Measurements from ENCODE around the gene NOC2L.

The NOC2L gene

DNA sequence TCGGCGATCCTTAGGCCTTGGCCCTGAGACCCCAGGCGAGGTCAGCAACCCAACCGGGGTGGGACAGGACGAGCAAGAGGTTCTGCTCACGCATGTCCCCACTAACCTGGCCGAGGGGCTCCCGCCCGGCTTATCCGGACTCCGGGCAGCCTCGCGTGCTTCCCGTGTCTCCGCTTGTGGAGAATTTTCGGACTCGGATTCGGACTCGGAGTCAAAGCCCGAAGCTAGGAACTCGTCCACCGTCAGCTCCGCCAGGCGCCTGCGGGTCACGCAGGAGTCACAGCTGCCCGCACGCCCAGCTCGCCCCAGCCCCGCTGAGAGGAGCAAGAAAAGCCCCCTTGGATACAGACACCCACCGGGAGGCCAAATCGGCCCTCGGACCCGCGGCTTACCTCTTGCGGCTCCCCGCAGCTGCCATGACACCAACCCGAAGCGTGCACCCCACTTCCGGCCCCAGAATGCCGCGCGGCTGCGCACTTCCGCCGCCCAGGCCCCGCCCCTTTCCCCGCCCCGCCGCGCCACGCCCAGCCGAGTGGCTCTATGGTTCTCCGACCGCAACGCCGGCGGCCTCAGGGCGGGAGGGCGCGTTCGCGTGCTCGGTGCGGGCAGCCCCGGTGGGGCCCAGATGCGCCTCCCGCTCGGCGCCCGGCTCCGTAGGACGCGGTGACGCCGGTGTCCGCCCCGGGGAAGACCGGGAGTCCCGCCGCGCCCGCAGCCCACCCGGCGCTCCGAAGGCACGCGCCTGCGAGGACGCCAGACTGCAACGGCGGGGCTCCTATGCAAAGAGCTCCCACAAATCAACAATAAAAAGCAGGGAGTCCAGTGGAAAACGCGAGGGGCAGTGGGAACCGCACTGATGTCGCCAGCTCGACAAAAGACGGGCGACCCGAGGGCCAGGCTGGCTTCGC, at the start of gene NOC2L:
Gene NOC2L (minus strand): TSS at position 434 of the 908 bp plus-strand sequence. CDS start 16 bp downstream, at position 418.
- peak within 1 kb of the TSS; percentile 99 for H3K4me3 ChIP-seq (ENCODE audit: low read depth, low read length)

DNA sequence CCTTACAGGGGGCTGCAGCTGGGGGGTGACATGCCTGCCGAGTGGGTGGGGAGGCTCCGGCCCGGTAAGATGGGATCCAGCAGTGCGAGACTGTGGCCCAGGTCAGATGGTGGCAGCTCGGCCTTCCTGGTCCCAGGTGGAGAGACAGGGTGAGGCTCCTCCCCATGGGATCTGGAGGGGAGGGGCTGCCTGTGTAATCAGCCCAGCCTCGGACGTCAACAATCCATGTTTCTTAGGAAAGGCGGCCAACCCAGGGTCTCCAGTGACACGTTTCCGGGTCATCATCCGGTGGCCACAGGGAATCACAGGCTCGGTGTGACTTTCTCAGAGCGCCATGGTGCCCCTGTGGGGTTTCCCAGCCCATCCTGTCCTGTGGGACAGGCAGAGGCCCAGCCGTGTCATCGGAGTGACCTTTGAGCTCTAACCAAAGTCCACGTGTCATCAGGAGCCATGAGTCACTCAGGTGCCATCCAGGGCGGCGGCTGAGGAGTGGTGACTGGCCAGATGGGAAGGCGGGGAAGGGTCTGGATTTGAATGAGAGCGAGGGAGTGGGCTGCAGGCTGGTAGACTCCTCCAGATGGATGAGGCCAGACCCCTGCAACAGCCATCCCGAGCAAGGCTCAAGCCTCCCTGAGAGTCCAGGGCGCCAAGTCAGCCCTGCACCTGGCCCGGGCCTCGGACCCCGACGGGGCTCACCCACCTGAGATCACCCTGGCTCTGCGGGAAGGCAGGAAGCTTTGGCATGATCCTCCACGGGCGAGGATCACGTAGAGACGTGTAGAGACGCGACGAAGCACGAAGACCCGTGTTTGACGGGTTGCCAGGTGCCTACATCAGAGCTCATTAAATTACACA, 47.5 kb upstream of the NOC2L start:
- no peak overlapping the region for H3K4me3 ChIP-seq (ENCODE audit: low read depth, low read length)

DNA sequence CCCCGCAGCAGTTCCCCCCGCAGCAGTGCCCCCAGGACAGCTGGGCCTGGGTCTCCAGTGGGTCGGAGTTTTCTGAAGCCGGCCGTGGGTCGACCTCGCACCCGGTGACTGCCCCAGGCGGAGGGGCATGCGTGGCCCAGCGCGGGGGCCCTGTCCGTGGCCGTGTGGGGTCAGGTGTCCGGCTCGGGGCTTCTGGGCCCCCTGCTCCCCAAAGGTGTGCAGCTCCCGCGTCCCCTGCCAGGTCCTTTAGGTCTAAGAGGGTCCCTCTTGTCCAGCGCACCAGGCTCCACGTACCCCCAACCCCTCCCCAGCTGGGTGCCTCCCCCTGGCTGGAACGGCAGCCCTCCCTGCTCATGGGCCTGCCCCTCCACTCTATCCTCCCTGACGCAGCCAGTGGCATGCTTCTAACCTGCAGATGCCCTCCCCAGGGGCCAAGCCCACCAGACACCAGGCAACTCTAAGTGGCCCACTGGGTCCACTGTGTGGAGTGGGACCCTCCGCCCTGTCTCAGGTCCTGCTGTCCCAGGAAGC, 46.8 kb upstream of the NOC2L start:
- H3K4me3 ChIP-seq (ENCODE audit: low read depth, low read length), result no peak overlapping the region

- H3K4me3 ChIP-seq (ENCODE audit: low read depth, low read length), result no peak overlapping the region
These were observed 46.0 kb upstream of the NOC2L start for GRCh38 chr1:1004780-1005697.

GRCh38 chr1:1004420-1004779, 45.3 kb upstream of the NOC2L start:
- H3K4me3 ChIP-seq (ENCODE audit: low read depth, low read length), result no peak overlapping the region

DNA sequence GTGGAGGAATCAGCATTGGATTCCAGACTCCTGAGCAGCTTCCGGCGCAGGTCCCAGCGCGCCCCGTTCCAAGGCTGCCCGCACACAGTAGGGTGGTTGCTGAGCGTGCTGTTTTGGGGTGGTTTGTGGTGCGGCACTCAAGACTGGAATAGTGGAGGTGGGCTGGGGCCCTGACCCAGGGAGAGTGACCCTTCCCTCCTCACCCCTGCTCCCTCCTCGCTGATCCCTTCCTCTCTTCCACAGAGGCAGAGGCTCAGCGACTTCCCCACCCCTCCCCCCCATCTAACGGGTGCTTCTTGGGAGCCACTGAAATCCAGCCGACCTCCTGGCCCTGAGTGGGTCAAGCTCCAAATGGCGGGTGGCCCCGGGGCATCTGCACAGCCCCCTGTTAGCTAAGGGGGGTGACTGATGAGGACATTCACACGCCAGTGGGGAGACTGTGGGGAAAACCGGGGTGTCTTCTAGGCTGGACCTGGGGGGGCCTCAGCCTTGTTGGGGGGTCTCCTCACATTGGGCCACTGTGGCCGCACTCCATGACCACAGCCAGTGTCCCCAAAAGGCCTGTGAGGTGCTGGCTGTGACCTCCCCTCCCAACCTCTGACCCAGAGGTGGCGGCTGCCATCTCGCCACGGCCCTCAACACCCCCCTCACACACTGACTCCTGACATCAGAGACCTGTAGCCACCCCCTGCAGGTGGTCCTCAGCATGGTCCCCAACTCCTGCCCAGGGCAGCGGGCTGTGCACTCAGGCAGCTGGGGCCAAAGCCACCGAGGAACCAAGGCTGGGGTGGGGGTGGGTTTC, 44.8 kb upstream of the NOC2L start:
- H3K4me3 ChIP-seq (ENCODE audit: low read depth, low read length), result no peak overlapping the region

- peak overlapping the region; percentile 28 for H3K4me3 ChIP-seq (ENCODE audit: low read depth, low read length)
These were observed 42.2 kb upstream of the NOC2L start for GRCh38 chr1:1001057-1001783.

GRCh38 chr1:1000357-1001056, 41.5 kb upstream of the NOC2L start:
- H3K4me3 ChIP-seq (ENCODE audit: low read depth, low read length), result peak overlapping the region; percentile 51

- H3K4me3 ChIP-seq (ENCODE audit: low read depth, low read length), result peak within 1 kb of the TSS; percentile 51
These were observed 40.8 kb upstream of the NOC2L start, which contains the start of gene HES4 for GRCh38 chr1:999725-1000356. HES4 (minus strand) TSS chr1:1000097; CDS start chr1:999973, 124 bp downstream.

- peak overlapping the region; percentile 24 for H3K4me3 ChIP-seq (ENCODE audit: low read depth, low read length)
These were observed 40.1 kb upstream of the NOC2L start for GRCh38 chr1:998995-999724.

- peak overlapping the region; percentile 24 for H3K4me3 ChIP-seq (ENCODE audit: low read depth, low read length)
These were observed 39.6 kb upstream of the NOC2L start for GRCh38 chr1:998745-998994.

- H3K4me3 ChIP-seq (ENCODE audit: low read depth, low read length), result no peak overlapping the region
These were observed 39.1 kb upstream of the NOC2L start for GRCh38 chr1:997993-998744.

DNA sequence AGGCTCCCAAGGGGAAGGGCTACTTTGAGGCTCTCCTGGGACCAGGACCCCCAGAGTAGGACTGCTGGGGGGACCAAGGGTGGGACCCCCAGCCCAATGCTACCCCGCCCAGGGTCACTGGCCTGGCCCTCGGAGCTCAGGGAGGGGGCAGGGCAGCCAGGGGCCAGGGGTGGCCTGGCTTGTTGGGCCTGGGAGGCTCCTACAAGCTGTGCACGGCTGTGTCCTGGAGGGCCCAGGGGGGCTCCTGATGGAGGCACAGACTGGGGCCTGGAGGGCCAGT, 38.6 kb upstream of the NOC2L start:
- H3K4me3 ChIP-seq (ENCODE audit: low read depth, low read length), result no peak overlapping the region

GRCh38 chr1:996851-997712, 38.0 kb upstream of the NOC2L start:
- H3K4me3 ChIP-seq (ENCODE audit: low read depth, low read length), result no peak overlapping the region

DNA sequence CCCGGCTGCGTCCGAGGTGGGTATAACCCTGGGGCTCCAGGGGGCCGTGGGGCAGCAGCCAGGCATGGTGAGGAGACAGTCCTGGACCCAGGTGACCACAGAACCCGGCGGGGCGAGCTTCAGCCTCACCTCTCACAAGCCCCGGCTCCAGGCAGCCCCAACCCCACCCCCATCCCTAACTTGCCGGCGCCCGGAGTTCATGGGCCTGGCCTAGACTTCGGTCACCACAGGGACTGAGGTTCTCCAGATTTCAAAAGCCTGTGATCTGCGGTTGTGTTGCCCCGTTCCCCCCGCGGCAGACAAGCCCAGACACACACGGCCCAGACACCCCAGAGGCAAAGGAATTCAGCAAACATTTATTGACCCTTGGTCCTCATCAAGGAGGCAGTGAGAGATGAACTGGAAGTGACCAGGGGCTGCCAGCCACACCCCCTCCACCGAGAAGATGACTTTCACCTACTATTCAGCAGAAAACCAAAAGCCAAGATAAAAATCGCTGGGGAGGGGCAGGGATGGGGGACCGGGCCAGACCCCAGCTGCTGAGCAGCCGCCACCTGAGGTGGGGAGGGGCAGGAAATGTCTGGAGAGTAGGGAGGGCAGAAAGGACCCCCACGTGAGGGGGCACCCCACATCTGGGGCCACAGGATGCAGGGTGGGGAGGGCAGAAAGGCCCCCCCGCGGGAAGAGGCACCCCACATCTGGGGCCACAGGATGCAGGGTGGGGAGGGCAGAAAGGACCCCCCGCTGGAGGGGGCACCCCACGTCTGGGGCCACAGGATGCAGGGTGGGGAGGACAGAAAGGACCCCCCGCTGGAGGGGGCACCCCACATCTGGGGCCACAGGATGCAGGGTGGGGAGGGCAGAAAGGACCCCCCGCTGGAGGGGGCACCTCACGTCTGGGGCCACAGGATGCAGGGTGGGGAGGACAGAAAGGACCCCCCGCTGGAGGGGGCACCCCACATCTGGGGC, 36.9 kb upstream of the NOC2L start:
- no peak overlapping the region for H3K4me3 ChIP-seq (ENCODE audit: low read depth, low read length)

All from iPS-11a (cell line).